ENCODE measurements around the gene TBC1D22A.

GRCh38 chr22:46895753-46896152 lies 133.3 kb downstream of the TBC1D22A start:
- no peak for TF ChIP-seq CTCF (conservative IDR thresholded peaks at IDR 0.05; ENCODE audit: low read depth in 2 of 2)
- no peak for TF ChIP-seq POLR2AphosphoS5 (IDR thresholded peaks at IDR 0.05; ENCODE audit: low read depth)
- TF ChIP-seq REST (IDR thresholded peaks at IDR 0.05; ENCODE audit: unreplicated experiment), result no peak
- no peak for TF ChIP-seq CREB1 (CRISPR knock-in tag; IDR thresholded peaks at IDR 0.05; ENCODE audit: low read depth)
- TF ChIP-seq EZH2phosphoT487 (IDR thresholded peaks at IDR 0.05; ENCODE audit: unreplicated experiment), result no peak
- TF ChIP-seq ZNF331 (CRISPR knock-in tag; IDR thresholded peaks at IDR 0.05; ENCODE audit: low read depth), result no peak
- no peak for TF ChIP-seq EZH2 (IDR thresholded peaks at IDR 0.05; ENCODE audit: low read depth, unreplicated experiment)
- TF ChIP-seq JUNB (IDR thresholded peaks at IDR 0.05; ENCODE audit: unreplicated experiment), result no peak
- TF ChIP-seq ZNF114 (CRISPR knock-in tag; IDR thresholded peaks at IDR 0.05), result no peak
